HG03045 (cell line): ENCODE results near the gene CD2BP2.

Experiments
- ATAC-seq: cut with Tn5 transposase; IDR thresholded peaks from one replicate; pipeline ENCODE4 v1.9.1; 2021; ENCODE audit warnings: mild to moderate bottlenecking, moderate library complexity; ENCODE audit not compliant: unreplicated experiment

CD2BP2 gene

GRCh38 chr16:30379158-30379783, 24.2 kb upstream of the CD2BP2 start:
- no peak for ATAC-seq

GRCh38 chr16:30378236-30379157, 23.4 kb upstream of the CD2BP2 start:
- peak; percentile 83 for ATAC-seq

GRCh38 chr16:30377812-30378235, 22.7 kb upstream of the CD2BP2 start:
- peak; percentile 45 for ATAC-seq

- no peak for ATAC-seq
These were observed 22.1 kb upstream of the CD2BP2 start for GRCh38 chr16:30377050-30377811.

- no peak for ATAC-seq
These were observed 21.4 kb upstream of the CD2BP2 start for GRCh38 chr16:30376461-30376902.

- ATAC-seq: no peak
These were observed 20.8 kb upstream of the CD2BP2 start for GRCh38 chr16:30375864-30376263.

GRCh38 chr16:30374538-30374937, 19.4 kb upstream of the CD2BP2 start, which contains the start of gene MYL11:
Gene MYL11, plus strand, starts transcription at chr16:30374802. Its CDS starts 56 bp downstream, at chr16:30374858.
- ATAC-seq: no peak

GRCh38 chr16:30372725-30373124, 17.6 kb upstream of the CD2BP2 start:
- no peak for ATAC-seq

- no peak for ATAC-seq
These were observed 17.1 kb upstream of the CD2BP2 start for GRCh38 chr16:30372038-30372712.

- no peak for ATAC-seq
These were observed 16.2 kb upstream of the CD2BP2 start for GRCh38 chr16:30371248-30371816.

- ATAC-seq: peak; percentile 72
These were observed 15.5 kb upstream of the CD2BP2 start, which contains the start of gene TBC1D10B for GRCh38 chr16:30370456-30371247. Gene TBC1D10B, minus strand, starts transcription at chr16:30370494. Its CDS starts 311 bp downstream, at chr16:30370183.

- ATAC-seq: peak; percentile 0
These were observed 14.9 kb upstream of the CD2BP2 start for GRCh38 chr16:30369938-30370455.

- no peak for ATAC-seq
These were observed 14.2 kb upstream of the CD2BP2 start for GRCh38 chr16:30369091-30369937.

GRCh38 chr16:30368792-30369090, 13.6 kb upstream of the CD2BP2 start:
- ATAC-seq: no peak

GRCh38 chr16:30368122-30368791, 13.1 kb upstream of the CD2BP2 start:
- ATAC-seq: no peak

GRCh38 chr16:30367349-30368009, 12.4 kb upstream of the CD2BP2 start:
- no peak for ATAC-seq

- no peak for ATAC-seq
These were observed 11.4 kb upstream of the CD2BP2 start for GRCh38 chr16:30366511-30366910.
